BE2C (cell line): ENCODE results near the gene ACADS.
A peak's percentile ranks its signal among the peaks of the same experiment; 100 is the strongest.
"Not testable (repeated sequence)": the region's sequence is repeated elsewhere in the genome, so short reads cannot be mapped to it uniquely, and the experiment has no call there.

Experiments
- DNase-seq: peaks from one replicate; pipeline ENCODE4 v3.0.0-alpha.2; 2020
- H3K27me3 ChIP-seq: fragments of 250-450 bp; sonication (Bioruptor Pico); 2 replicates; pipeline ENCODE4 v1.5.1; 2020; ENCODE audit warnings: mild to moderate bottlenecking
- H3K36me3 ChIP-seq: fragments of 250-450 bp; sonication (Bioruptor Pico); 2 replicates; pipeline ENCODE4 v1.5.1; 2020; ENCODE audit warnings: mild to moderate bottlenecking
- H3K4me1 ChIP-seq: fragments of 250-450 bp; sonication (Bioruptor Pico); 2 replicates; pipeline ENCODE4 v1.5.1; 2020
- H3K4me3 ChIP-seq: 2 replicates; pipeline ENCODE4 v1.5.1; 2011; ENCODE audit warnings: low read depth, low read length
- H3K9me3 ChIP-seq: fragments of 250-450 bp; sonication (Bioruptor Pico); 2 replicates; pipeline ENCODE4 v1.5.1; 2020
- CTCF ChIP-seq: IDR thresholded peaks from 2 replicates; pipeline ENCODE4 v1.5.1; 2012; ENCODE audit warnings: mild to moderate bottlenecking, low read depth, low read length

ACADS gene

GRCh38 chr12:120726510-120726793 is 826 bp downstream of the ACADS start:
- Histone ChIP-seq H3K4me3 (peak overlapping the region; percentile 63), H3K9me3 (no peaks in the 10 kb centered on the region), H3K4me1 (peaks cover 21% of the 10 kb centered on the region), H3K36me3 (peaks cover 13% of the 10 kb centered on the region), H3K27me3 (no peaks in the 10 kb centered on the region)
- TF ChIP-seq CTCF, result no peak
- no peak for DNase-seq

DNA sequence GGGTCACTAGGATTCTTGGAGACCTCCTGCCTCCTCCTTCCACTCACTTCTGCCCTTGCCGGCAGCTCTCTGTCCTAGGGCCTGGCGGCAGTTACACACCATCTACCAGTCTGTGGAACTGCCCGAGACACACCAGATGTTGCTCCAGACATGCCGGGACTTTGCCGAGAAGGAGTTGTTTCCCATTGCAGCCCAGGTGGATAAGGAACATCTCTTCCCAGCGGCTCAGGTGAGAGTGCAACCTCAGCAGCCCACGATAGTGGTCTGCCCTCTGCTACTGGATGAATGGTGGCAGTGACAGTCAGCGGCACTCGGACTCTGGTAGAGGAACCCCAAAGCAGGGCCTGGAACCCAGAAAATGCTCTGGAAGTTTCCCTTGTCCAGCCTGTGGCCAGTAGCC is 1.3 kb downstream of the ACADS start:
- TF ChIP-seq CTCF, result no peak
- Histone ChIP-seq H3K36me3 (peaks cover 13% of the 10 kb centered on the region), H3K27me3 (no peaks in the 10 kb centered on the region), H3K4me1 (peaks cover 17% of the 10 kb centered on the region), H3K9me3 (no peaks in the 10 kb centered on the region), H3K4me3 (no peak overlapping the region)
- DNase-seq, result no peak

GRCh38 chr12:120732198-120732597 is 6.6 kb downstream of the ACADS start:
- not testable (repeated sequence) for H3K4me3 ChIP-seq, H3K27me3 ChIP-seq, H3K9me3 ChIP-seq, H3K4me1 ChIP-seq, DNase-seq, H3K36me3 ChIP-seq

- no peaks in the 10 kb centered on the region for H3K36me3 ChIP-seq
- no peak for TF ChIP-seq CTCF
- H3K27me3 ChIP-seq, result no peaks in the 10 kb centered on the region
- H3K9me3 ChIP-seq, result no peaks in the 10 kb centered on the region
- no peak overlapping the region for H3K4me3 ChIP-seq
- DNase-seq, result no peak
- no peaks in the 10 kb centered on the region for H3K4me1 ChIP-seq
These were observed 7.9 kb downstream of the ACADS start for GRCh38 chr12:120733574-120733973.

DNA sequence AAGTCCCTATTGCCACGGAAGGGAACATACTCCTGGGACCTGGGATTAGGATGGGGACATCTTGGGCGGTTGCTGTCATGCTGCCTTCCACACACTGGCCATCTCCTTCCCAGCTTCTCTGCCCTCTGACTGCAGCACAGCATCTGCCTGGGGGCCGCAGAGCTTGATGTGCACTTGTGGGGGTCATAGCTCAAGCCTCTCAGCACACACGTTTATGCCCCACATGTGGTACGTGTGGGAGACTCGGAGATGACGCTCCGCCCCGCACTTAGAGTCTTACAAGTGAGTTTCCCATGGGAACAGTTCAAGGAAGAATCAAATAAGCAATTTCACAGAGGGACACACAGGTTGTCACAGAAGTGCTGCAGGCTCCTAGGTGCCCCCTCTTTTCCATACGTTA is 8.6 kb downstream of the ACADS start:
- no peaks in the 10 kb centered on the region for H3K9me3 ChIP-seq

GRCh38 chr12:120735181-120735580 is 9.6 kb downstream of the ACADS start:
- Histone ChIP-seq H3K36me3 (no peaks in the 10 kb centered on the region), H3K4me3 (no peak overlapping the region), H3K4me1 (no peaks in the 10 kb centered on the region), H3K27me3 (no peaks in the 10 kb centered on the region), H3K9me3 (no peaks in the 10 kb centered on the region)
- DNase-seq, result no peak
- no peak for TF ChIP-seq CTCF

More for the DNA sequence above, 8.6 kb downstream of the ACADS start:
- no peak for DNase-seq
- H3K36me3 ChIP-seq, result no peaks in the 10 kb centered on the region
- H3K4me3 ChIP-seq, result no peak overlapping the region
- H3K4me1 ChIP-seq, result no peaks in the 10 kb centered on the region
- no peak for TF ChIP-seq CTCF
- H3K27me3 ChIP-seq, result no peaks in the 10 kb centered on the region
